H1 (cell line): ENCODE data around the gene CCDC77. TPM values are rescaled to one million over a fixed set of nuclear protein-coding genes. Genes with fewer than 3 reads are reported as not detected.

Experiments used
- CTCF ChIA-PET: fragments of 300-600 bp; sonication (Branson Sonifier 250); formaldehyde crosslinking; loops from one replicate; lab custom pipeline; 2021; ENCODE audit not compliant: partially characterized antibody; lab: Charles Lee
- POLR2A ChIA-PET: fragments of 300-600 bp; sonication (Branson Sonifier 250); formaldehyde crosslinking; loops from one replicate; lab custom pipeline; 2021; ENCODE audit warnings: inconsistent platforms; ENCODE audit not compliant: partially characterized antibody; lab: Charles Lee
- DNase-seq, 2 experiments: peaks; one replicate each; pipeline versions ENCODE4 v3.0.0 to v3.0.0-alpha.2; 2010 to 2022; ENCODE audit warnings: low spot score in 2 of 2, low read depth in 1 of 2, mixed read lengths in 1 of 2
- FAIRE-seq: peaks from 2 replicates; lab custom pipeline; 2011; peaks lifted over from hg19 to GRCh38; lab: Jason Lieb, UNC
- H2AFZ ChIP-seq: 2 replicates; pipeline ENCODE4 v1.8.1; 2012; ENCODE audit warnings: low read length, inconsistent platforms
- H2AK5ac ChIP-seq: 2 replicates; pipeline ENCODE4 v1.6.1; 2013; ENCODE audit warnings: low read depth, low read length
- H2BK120ac ChIP-seq: replicated peaks from 2 replicates; pipeline ENCODE3; 2013; ENCODE audit warnings: low read depth, low read length, inconsistent platforms
- H2BK12ac ChIP-seq: 2 replicates; pipeline ENCODE4 v1.6.1; 2013; ENCODE audit warnings: low read depth, low read length
- H2BK15ac ChIP-seq: 2 replicates; pipeline ENCODE4 v1.6.1; 2013; ENCODE audit warnings: low read length
- H2BK20ac ChIP-seq: 2 replicates; pipeline ENCODE4 v1.6.1; 2013; ENCODE audit warnings: low read length
- H2BK5ac ChIP-seq: 2 replicates; pipeline ENCODE4 v1.6.1; 2013; ENCODE audit warnings: low read depth, low read length
- H3K14ac ChIP-seq: 2 replicates; pipeline ENCODE4 v1.6.1; 2013; ENCODE audit warnings: inconsistent platforms; ENCODE audit not compliant: insufficient read length
- H3K18ac ChIP-seq: 2 replicates; pipeline ENCODE4 v1.6.1; 2013; ENCODE audit warnings: low read length; ENCODE audit errors: extremely low read depth
- H3K23ac ChIP-seq: 2 replicates; pipeline ENCODE4 v1.6.1; 2013; ENCODE audit warnings: inconsistent platforms; ENCODE audit not compliant: insufficient read length
- H3K23me2 ChIP-seq: 2 replicates; pipeline ENCODE4 v1.6.1; 2013; ENCODE audit warnings: low read depth, low read length
- H3K27ac ChIP-seq: 2 replicates; pipeline ENCODE4 v1.6.1; 2011; ENCODE audit warnings: low read depth, low read length, inconsistent platforms
- H3K27me3 ChIP-seq, 4 experiments: replicated peaks in 1 of 4; 1 replicate in 1 of 4; 2 replicates in 3 of 4; pipeline versions ENCODE4 v1.6.1 to v1.8.1; 2011 to 2013; ENCODE audit warnings: low read length in 3 of 4, mild to moderate bottlenecking in 3 of 4, inconsistent platforms in 2 of 4, mixed read lengths in 2 of 4, moderate library complexity in 1 of 4; ENCODE audit not compliant: control insufficient read depth in 3 of 4, insufficient read depth in 3 of 4; ENCODE audit errors: extremely low read depth in 1 of 4
- H3K36me3 ChIP-seq, 4 experiments: 2 replicates each; pipeline versions ENCODE4 v1.6.1 to v1.8.1; 2011 to 2013; ENCODE audit warnings: mild to moderate bottlenecking in 4 of 4, low read length in 3 of 4, moderate library complexity in 2 of 4, control low read depth in 1 of 4, inconsistent platforms in 1 of 4; ENCODE audit not compliant: insufficient read depth in 4 of 4, control insufficient read depth in 2 of 4
- H3K4ac ChIP-seq: replicated peaks from 2 replicates; pipeline ENCODE3; 2013; ENCODE audit warnings: low read length, low read depth, mixed read lengths, inconsistent platforms; ENCODE audit not compliant: insufficient read length
- H3K4me1 ChIP-seq, 4 experiments: replicated peaks in 1 of 4; 1 replicate in 1 of 4; 2 replicates in 3 of 4; pipeline versions ENCODE4 v1.6.1 to v1.8.1; 2011 to 2013; ENCODE audit warnings: low read length in 3 of 4, inconsistent platforms in 2 of 4, mixed read lengths in 1 of 4; ENCODE audit not compliant: insufficient read depth in 4 of 4, control insufficient read depth in 3 of 4
- H3K4me2 ChIP-seq, 2 experiments: 2 replicates each; pipeline versions ENCODE4 v1.6.1 to v1.8.1; 2011 to 2013; ENCODE audit warnings: low read depth in 2 of 2, low read length in 2 of 2, control low read depth in 1 of 2, inconsistent platforms in 1 of 2, mild to moderate bottlenecking in 1 of 2; ENCODE audit not compliant: insufficient read depth in 1 of 2
- H3K4me3 ChIP-seq, 4 experiments: fragments of 200-600, 300-600 bp in 1 of 4; sonication (generic), shearing (Covaris generic), sonication (Bioruptor Twin) in 1 of 4; 2 replicates each; pipeline versions ENCODE4 v1.5.1 to v1.8.1; 2011 to 2016; ENCODE audit warnings: low read length in 4 of 4, low read depth in 3 of 4, control low read depth in 2 of 4, inconsistent platforms in 2 of 4, mild to moderate bottlenecking in 2 of 4, mixed read lengths in 1 of 4, moderate library complexity in 1 of 4; ENCODE audit not compliant: insufficient read depth in 2 of 4; ENCODE audit errors: extremely low read depth in 1 of 4
- H3K56ac ChIP-seq: replicated peaks from 2 replicates; pipeline ENCODE3; 2013; ENCODE audit warnings: low read depth, mild to moderate bottlenecking, mixed read lengths, low read length, inconsistent platforms; ENCODE audit not compliant: insufficient read length
- H3K79me1 ChIP-seq: 2 replicates; pipeline ENCODE4 v1.6.1; 2013; ENCODE audit warnings: low read depth, low read length, control low read depth
- H3K79me2 ChIP-seq, 2 experiments: 2 replicates each; pipeline versions ENCODE4 v1.6.1 to v1.8.1; 2012 to 2013; ENCODE audit warnings: low read length in 2 of 2, mild to moderate bottlenecking in 2 of 2, inconsistent platforms in 1 of 2; ENCODE audit not compliant: insufficient read depth in 2 of 2, control insufficient read depth in 1 of 2
- H3K9ac ChIP-seq, 4 experiments: replicated peaks in 1 of 4; 1 replicate in 1 of 4; 2 replicates in 3 of 4; pipeline versions ENCODE4 v1.6.1 to v1.8.1; 2011 to 2013; ENCODE audit warnings: low read depth in 3 of 4, low read length in 3 of 4, control low read depth in 2 of 4, mild to moderate bottlenecking in 2 of 4, moderate library complexity in 2 of 4, inconsistent platforms in 1 of 4; ENCODE audit errors: extremely low read depth in 1 of 4
- H3K9me3 ChIP-seq, 2 experiments: 2 replicates each; pipeline versions ENCODE4 v1.6.1 to v1.8.1; 2012 to 2013; ENCODE audit warnings: mild to moderate bottlenecking in 2 of 2, moderate library complexity in 2 of 2, control low read depth in 1 of 2, inconsistent platforms in 1 of 2, low read depth in 1 of 2, low read length in 1 of 2, mixed read lengths in 1 of 2; ENCODE audit not compliant: insufficient read depth in 2 of 2
- H4K20me1 ChIP-seq, 2 experiments: replicated peaks in 1 of 2; 2 replicates each; pipeline versions ENCODE3 to v1.8.1; 2011 to 2013; ENCODE audit warnings: inconsistent platforms in 2 of 2, low read length in 2 of 2, mild to moderate bottlenecking in 1 of 2; ENCODE audit not compliant: insufficient read depth in 2 of 2, control insufficient read depth in 1 of 2
- H4K5ac ChIP-seq: 2 replicates; pipeline ENCODE4 v1.6.1; 2013; ENCODE audit warnings: low read length, low read depth, mixed read lengths, inconsistent platforms; ENCODE audit not compliant: insufficient read length
- H4K8ac ChIP-seq: 2 replicates; pipeline ENCODE4 v1.8.0; 2013; ENCODE audit warnings: mild to moderate bottlenecking, moderate library complexity, low read length, inconsistent platforms; ENCODE audit not compliant: insufficient read depth; ENCODE audit errors: extremely low read depth
- H4K91ac ChIP-seq: replicated peaks from 2 replicates; pipeline ENCODE3; 2013; ENCODE audit warnings: low read length, mixed read lengths, inconsistent platforms; ENCODE audit not compliant: insufficient read length
- BACH1 ChIP-seq: IDR thresholded peaks from 2 replicates; pipeline ENCODE4 v1.6.1; 2012; ENCODE audit warnings: low read length, improper control_type of control experiment
- CHD2 ChIP-seq: IDR thresholded peaks from 2 replicates; pipeline ENCODE4 v1.6.1; 2012; ENCODE audit warnings: low read length, improper control_type of control experiment
- E2F6 ChIP-seq: IDR thresholded peaks from 2 replicates; pipeline ENCODE4 v1.6.1; 2012; ENCODE audit warnings: inconsistent platforms
- GABPA ChIP-seq: IDR thresholded peaks from 2 replicates; pipeline ENCODE4 v1.6.1; 2011; ENCODE audit warnings: mild to moderate bottlenecking, low read length, moderate library complexity, borderline replicate concordance; ENCODE audit not compliant: insufficient read depth
- GTF2F1 ChIP-seq: IDR thresholded peaks from 2 replicates; pipeline ENCODE4 v1.6.1; 2012; ENCODE audit warnings: low read depth, low read length, improper control_type of control experiment, borderline replicate concordance
- HDAC2 ChIP-seq, 2 experiments: fragments of 300-600 bp in 1 of 2; sonication (generic) in 1 of 2; IDR thresholded peaks; 2 replicates each; pipeline ENCODE4 v1.6.1; 2011 to 2012; ENCODE audit warnings: low read depth in 2 of 2, low read length in 2 of 2, mild to moderate bottlenecking in 2 of 2, moderate library complexity in 2 of 2, borderline replicate concordance in 1 of 2, inconsistent platforms in 1 of 2
- SAP30 ChIP-seq: fragments of 300-600 bp; sonication (generic); IDR thresholded peaks from 2 replicates; pipeline ENCODE4 v1.7.1; 2012; ENCODE audit warnings: low read length, moderate library complexity, mild to moderate bottlenecking, inconsistent platforms; ENCODE audit not compliant: insufficient read depth, insufficient replicate concordance
- SRF ChIP-seq: IDR thresholded peaks from 2 replicates; pipeline ENCODE4 v1.6.1; 2011; ENCODE audit warnings: mild to moderate bottlenecking, low read depth, low read length, moderate library complexity
- TAF7 ChIP-seq: optimal IDR thresholded peaks from 2 replicates; pipeline ENCODE3; 2011; ENCODE audit warnings: low read depth, mild to moderate bottlenecking, inconsistent platforms, low read length, moderate library complexity, borderline replicate concordance
- TCF12 ChIP-seq: IDR thresholded peaks from 2 replicates; pipeline ENCODE4 v1.6.1; 2011; ENCODE audit warnings: low read depth, mild to moderate bottlenecking, low read length
- WGBS, 2 experiments: shearing (Covaris generic) in 1 of 2; methylation state at CpG; one replicate each; pipeline versions ENCODE4 v1.1.6 to v1.1.7; 2013 to 2015; ENCODE audit warnings: low lambda C conversion rate in 2 of 2, mixed read lengths in 2 of 2, inconsistent platforms in 1 of 2, low coverage in 1 of 2, missing lambda C conversion rate in 1 of 2; ENCODE audit not compliant: insufficient replicate concordance in 2 of 2, insufficient coverage in 1 of 2, insufficient read length in 1 of 2; ENCODE audit errors: extremely low coverage in 1 of 2, missing lambda C conversion rate in 1 of 2; 5-methylcytosine and 5-hydroxymethylcytosine counted together
- polyA plus RNA-seq, 7 experiments: library from polyadenylated mRNA; depleted of rRNA in 3 of 7; stranded (reverse) in 5 of 7; unstranded in 2 of 7; fragments of >200 nt in 5 of 7; fragments of 200-250 nt in 2 of 7; gene quantifications; 1 replicate in 5 of 7; 2 replicates in 1 of 7; 4 replicates in 1 of 7; pipeline versions ENCODE4 v1.2.1 to v1.2.3, GENCODE V29; 2011 to 2013; ENCODE audit warnings: missing spikeins in 2 of 7, mixed read lengths in 2 of 7
- total RNA-seq: library from RNA; stranded (reverse); fragmentation: NEBNext Ultra II Directional; extraction: Animal tissue kit (Norgen Biotek cat#: 25700); gene quantifications from 2 replicates; pipeline ENCODE4 v1.2.1, GENCODE V29; 2021

CCDC77 gene
- total and polyA plus RNA-seq, 2 of the 8 experiments (the other 6 are each of a cell fraction or from before 2014, with no cell fraction given): 10.3 to 30.4 TPM

GRCh38 chr12:447141-447540 lies 45.7 kb downstream of the CCDC77 start:
- no peak overlapping the region for H3K14ac ChIP-seq
- no peaks in the 10 kb centered on the region for H3K79me2 ChIP-seq
- DNase-seq (no peak), FAIRE-seq (no peak)
- no peaks in the 10 kb centered on the region for H3K23me2 ChIP-seq
- ChIA-PET CTCF (interaction anchor here (0.7 to 13.7 kb wide), 4 partner anchors 8 to 101 kb away, joined by 4 to 163 read pairs (median 80); no protein-coding TSS in a partner anchor), POLR2A (no interaction called here)
- no peak overlapping the region for H3K23ac ChIP-seq
- H3K27ac ChIP-seq: no peak overlapping the region
- no peak overlapping the region for H3K4me3 ChIP-seq
- H4K20me1 ChIP-seq: no peaks in the 10 kb centered on the region
- no peak overlapping the region for H2AK5ac ChIP-seq
- no peak overlapping the region for H4K8ac ChIP-seq
- peaks cover 3 to 8% of the 10 kb centered on the region in 2 experiments; a peak in 2 of 4 replicates for H3K9me3 ChIP-seq
- no peak overlapping the region for H2BK12ac ChIP-seq
- no peak overlapping the region for H3K9ac ChIP-seq
- no peaks in the 10 kb centered on the region for H3K4me1 ChIP-seq
- no peak for TF ChIP-seq GTF2F1
- no peak for TF ChIP-seq TAF7
- TF ChIP-seq SRF: no peak
- TF ChIP-seq GABPA: no peak
- TF ChIP-seq TCF12: no peak
- no peak for TF ChIP-seq BACH1
- no peak for TF ChIP-seq CHD2
- TF ChIP-seq SAP30: no peak
- TF ChIP-seq HDAC2 (IDR thresholded peaks at IDR 0.05; ENCODE audit: borderline replicate concordance in 1 of 2, low read depth in 2 of 2, low read length in 2 of 2): no peak
- no peak for TF ChIP-seq E2F6
- no peak overlapping the region for H2BK20ac ChIP-seq
- peaks cover 0 to 3% (median 0%) of the 10 kb centered on the region in 4 experiments; a peak in 1 of 8 replicates for H3K36me3 ChIP-seq
- H3K56ac ChIP-seq: no peak overlapping the region
- no peak overlapping the region for H3K4me2 ChIP-seq
- no peak overlapping the region for H4K91ac ChIP-seq
- H3K27me3 ChIP-seq: no peaks in the 10 kb centered on the region
- no peak overlapping the region for H3K18ac ChIP-seq
- H2BK15ac ChIP-seq: no peak overlapping the region
- no peak overlapping the region for H3K4ac ChIP-seq
- no peak overlapping the region for H2BK120ac ChIP-seq
- no peak overlapping the region for H2BK5ac ChIP-seq
- H3K79me1 ChIP-seq: no peaks in the 10 kb centered on the region
- no peak overlapping the region for H2AFZ ChIP-seq
- H4K5ac ChIP-seq: no peak overlapping the region
- whole genome bisulfite sequencing, 2 experiments: 84% methylated on average over 1 of the region's 1 CpG; no CpG with 5 or more reads in 1 of the 2 experiments
